8988T (cell line): Measurements from ENCODE around the gene KMT5B.
A peak's percentile ranks its signal among the peaks of the same experiment; 100 is the strongest.

Experiments used
- DNase-seq: peaks from one replicate; pipeline ENCODE4 v3.0.0; 2011

Gene KMT5B

GRCh38 chr11:68215524-68216170, 2.6 kb upstream of the KMT5B start:
- no peak for DNase-seq

DNA sequence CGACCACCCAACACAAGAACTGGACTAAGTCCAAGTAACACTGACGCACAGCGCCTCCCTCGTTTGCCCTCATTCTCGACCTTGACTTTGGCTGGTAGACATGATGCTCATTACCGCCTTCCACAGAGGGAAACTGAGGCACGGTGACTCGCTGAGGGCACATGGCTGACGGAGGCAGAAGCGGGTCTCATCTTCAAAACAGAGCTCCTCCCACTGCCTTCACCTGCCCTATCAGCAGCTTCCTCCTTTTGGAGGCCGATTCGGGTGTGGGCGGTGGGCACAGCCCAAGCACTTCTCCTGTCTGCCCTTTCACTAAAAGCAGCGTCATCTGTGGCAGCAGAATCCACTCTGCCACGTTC, 2.0 kb upstream of the KMT5B start:
- DNase-seq = no peak

DNA sequence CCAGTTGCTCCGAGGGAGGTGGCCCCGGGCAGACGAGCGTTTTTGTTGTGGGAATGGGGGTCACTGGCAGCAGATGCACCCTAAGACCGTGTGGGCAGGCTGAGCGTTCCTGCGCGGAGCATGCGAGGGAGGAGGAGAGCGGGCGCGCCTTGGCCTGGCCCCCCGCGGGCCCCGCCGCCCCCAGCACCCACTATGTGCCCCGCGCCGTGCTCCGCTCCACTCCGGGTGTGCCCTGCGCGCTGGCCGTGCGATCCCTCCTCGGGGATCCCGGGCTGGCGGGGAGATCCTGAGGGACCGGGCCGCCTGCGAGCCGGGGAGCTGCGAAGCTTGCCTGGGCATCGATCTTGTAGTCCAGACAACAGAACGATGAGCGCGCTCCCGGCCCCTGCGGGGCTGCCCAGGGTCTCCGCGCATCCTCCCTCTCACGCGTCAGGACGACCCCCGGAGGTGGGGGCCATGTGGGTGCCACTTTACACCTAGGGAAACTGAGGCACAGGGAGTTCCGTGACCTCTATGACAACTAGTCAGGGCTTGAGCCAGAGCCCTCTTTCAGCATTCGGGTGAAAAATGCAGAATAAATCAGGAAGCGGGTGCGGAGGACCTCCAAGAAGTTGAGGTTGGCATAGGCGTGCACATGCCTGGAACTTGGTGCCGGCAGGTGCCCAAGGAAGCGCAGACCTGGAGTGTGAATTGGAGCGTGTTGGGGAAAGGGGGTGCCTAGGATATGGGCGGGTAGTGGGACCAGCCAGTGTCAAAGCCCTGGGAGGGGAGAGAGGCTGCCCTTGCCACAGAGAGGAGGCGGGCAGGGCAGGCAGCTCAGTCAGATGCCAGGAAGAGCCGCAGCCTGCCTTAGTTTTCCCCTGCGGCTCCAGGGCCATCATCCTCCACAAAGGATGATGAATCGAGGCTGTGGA, 1.3 kb upstream of the KMT5B start:
- DNase-seq = peak; percentile 41

- peak; percentile 87 for DNase-seq
These were observed 568 bp upstream of the KMT5B start for GRCh38 chr11:68213555-68214172.

DNA sequence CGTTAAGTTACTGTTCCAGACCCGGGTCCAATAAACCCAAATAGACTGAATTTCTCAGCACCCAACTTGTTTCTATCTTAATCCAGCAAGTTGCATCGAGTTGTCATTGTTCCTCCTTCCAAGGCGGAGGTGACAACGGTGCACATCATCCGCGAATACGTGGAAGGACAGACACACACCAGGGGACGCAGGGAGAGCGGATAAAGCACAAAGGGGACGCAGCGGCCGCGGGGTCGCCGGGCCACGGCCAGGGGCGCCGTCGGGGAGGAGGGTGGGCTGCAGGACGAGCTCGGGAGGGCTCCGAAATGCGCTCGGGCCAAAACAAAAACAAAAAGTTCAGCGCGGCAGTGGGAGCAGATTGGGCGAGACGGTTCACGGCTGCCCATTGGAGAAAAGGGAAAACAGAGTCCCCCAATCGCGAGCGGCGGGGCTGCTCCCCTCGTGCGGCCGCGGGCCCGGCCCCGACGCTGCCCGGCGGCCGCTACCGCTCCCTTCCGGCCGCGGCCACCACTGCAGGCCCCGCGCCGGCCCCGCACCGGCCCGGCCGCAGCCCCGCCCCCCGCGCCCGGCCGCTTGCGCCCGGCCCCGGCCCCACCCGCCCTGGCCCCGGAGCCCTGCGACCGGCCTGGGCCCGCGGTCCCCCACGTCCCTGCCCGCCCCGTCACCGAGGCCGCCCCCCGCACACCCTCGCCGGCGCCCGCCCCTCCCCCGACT, 518 bp downstream of the KMT5B start:
- peak; percentile 80 for DNase-seq

- DNase-seq = no peak
These were observed 1.6 kb downstream of the KMT5B start for GRCh38 chr11:68211546-68211945.

DNA sequence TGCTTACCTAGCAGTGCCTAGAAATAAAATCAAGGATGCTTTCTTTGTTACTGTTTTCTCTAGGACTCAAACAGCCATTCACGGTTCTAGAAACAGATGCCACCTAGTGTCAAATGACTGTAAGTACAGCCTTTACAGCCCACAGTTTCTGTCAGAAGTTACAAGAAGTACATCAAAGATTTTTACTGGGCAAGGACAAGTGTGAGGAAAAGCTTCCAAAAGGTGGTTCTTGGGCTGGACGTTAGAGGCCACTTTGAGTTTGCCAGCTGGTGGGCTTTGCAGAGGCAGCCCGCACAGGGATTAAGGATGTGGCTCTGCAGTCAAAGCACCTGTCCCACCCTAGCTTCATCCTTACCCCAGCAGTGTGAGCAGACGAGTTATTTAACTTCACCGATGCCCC, 6.9 kb downstream of the KMT5B start:
- DNase-seq = no peak

DNA sequence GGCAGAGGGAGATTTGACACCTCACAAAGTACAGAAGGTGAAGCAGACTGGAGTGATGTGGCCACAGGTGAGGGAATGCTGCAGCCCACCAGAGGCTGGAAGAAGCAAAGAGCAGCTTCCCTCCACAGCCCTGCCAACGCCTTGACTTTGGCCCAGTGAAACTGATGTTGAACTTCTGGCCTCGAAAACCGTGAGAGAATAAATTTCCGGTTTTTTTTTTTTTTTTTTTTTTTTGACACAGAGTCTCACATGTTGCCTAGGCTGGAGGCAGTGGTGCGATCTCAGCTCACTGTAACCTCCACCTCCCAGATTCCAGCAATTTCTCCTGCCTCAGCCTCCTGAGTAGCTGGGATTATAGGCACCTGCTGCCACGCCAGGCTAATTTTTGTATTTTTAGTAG, 8.7 kb downstream of the KMT5B start:
- DNase-seq = no peak

DNA sequence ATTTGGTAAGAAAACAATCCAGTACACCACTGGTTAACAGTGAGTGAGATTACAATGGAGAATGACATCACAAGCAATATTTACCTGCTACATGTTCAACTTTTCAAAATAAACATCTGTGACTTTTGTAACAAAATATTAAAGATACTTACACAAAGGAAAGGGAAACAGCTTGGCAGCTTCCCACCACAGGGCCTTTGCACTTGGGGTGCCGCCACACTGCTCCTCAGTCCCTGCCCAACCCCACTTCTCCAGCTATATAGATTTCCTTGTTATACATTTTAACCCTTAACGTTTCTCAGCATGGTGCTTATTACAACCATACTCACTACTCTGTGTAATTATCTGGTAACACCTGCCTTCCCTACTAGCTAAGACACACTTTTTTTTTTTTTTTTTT, 10.9 kb downstream of the KMT5B start:
- no peak for DNase-seq

DNA sequence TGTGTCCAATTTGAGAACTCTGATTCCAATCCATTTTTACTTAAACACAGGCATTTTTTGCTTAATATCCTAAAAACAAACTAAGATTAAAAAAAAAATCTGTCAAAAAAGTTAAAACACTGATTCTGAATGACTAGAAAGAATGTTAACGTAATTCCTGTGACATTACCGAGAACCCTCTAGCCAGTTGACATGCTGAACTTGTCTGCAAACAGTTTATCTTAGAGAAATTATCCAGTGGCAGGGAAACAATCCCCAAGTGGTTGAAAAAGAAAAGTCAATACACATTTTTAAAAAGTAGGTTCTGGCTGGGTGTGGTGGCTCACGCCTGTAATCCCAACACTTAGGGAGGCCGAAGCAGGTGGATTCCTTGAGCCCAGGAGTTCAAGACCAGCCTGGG, 11.6 kb downstream of the KMT5B start:
- no peak for DNase-seq

GRCh38 chr11:68200639-68201038, 12.5 kb downstream of the KMT5B start:
- DNase-seq = no peak

GRCh38 chr11:68199295-68199987, 13.7 kb downstream of the KMT5B start:
- no peak for DNase-seq

DNA sequence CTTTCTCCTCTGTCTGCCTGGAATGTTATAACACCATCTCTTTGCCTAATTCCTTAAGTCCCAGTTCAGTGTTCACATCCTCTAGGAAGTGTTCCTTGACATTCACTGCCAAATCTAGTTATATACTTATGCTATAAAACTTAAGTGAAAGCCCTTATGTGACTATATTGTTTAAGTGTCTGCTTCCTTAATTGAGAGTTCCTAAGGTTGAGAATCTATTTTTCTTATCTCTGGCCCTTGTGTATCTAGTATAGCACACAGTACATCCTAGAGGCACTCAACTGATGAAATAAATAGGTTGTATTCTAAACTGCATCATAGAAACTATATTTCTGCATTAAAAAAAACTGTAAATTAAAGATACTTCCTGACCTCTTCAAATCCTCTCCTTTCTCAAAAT, 16.9 kb downstream of the KMT5B start:
- DNase-seq = no peak

DNA sequence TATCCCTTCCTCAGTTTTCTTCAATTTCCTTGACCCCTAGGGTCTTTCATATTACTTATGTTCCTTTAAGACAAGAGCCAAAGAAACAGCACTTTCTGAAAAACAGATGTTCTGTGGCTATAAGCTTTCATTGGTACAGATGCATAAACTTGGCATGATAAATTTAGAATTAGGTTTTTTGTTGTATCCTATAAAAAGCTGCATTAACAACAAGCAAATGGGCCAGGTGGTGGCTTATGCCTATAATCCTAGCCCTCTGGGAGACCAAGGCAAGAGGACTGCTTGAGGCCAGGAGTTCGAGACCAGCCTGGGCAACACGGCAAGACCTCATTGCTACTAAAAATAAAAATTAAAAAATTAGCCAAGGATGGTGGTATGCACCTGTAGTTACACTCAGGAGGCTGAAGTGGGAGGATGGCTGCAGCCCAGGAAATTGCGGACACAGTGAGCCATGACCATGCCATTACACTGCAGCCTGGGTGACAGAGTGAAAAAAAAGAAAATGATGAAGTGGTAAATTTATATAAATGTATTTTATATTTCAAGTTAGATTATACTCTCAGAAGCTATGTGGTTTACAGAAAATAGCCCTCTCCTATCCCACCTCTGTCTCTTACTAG, 18.3 kb downstream of the KMT5B start:
- no peak for DNase-seq

DNA sequence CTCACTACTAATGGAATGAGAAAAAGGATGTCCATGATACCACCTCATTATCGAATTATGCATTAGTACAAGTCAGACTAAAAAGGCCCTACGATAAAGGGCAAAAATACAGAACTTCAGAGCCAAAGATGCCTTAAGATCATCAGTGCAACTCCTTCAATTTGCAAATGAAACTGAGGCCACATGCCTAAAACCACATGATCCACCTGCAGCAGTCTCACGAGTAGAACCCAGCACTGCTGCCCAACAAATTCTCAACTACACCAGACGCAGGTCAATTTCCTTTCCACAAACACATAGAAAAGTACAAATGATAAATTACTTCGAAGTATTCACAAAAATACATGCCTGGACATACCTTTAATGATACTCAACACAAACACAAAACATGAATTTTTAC, 20.1 kb downstream of the KMT5B start:
- no peak for DNase-seq

DNA sequence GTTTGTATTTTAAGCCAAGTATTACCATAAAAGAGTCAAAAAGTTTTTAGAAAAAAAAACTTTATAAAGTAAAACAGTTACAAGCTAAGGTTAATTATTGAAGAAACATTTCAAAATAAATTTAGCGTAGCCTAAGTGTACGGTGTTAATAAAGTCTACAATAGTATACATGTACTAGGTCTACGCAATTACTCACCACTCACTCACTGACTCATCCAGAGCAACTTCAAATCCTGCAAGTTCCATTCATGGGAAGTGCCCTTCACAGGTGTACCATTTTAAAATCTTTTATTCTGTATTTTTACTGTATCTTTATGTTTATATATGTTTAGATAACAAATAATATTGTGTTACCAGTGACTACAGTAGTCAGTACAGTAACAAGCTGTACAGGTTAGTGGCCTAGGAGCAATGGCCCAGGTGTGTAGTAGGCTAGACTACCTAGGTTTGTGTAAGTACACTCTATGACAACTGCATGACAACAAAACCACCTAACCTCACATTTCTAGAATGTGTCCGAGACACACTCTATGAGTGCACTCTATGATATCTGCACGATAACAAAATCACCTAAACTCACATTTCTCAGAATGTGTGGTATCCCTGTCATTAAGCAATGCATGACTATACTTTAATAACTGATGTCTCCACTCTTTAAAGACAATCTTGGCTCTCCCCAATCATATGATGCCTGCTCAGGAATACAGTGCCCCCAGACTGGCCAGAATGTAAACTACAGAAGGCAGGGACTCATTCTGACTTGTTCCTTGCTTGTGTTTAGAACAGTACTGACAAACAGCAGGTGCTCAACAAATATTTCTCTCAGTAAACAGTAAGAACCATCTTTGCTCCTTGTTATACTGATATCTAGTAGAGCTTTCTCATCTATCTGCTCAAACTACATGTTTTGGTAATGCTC, 21.2 kb downstream of the KMT5B start:
- no peak for DNase-seq

GRCh38 chr11:68189888-68190287, 23.2 kb downstream of the KMT5B start:
- no peak for DNase-seq

GRCh38 chr11:68189082-68189481, 24.0 kb downstream of the KMT5B start:
- no peak for DNase-seq

GRCh38 chr11:68186061-68186460, 27.0 kb downstream of the KMT5B start:
- DNase-seq = no peak

- no peak for DNase-seq
These were observed 31.2 kb downstream of the KMT5B start for GRCh38 chr11:68181719-68182451.
